ENCODE results near the gene HTT. TPM values are rescaled to one million over a fixed set of nuclear protein-coding genes. Genes with fewer than 3 reads are reported as not detected.

The HTT gene
- total RNA-seq, 1 donor from 2014 or later = 65.2 TPM

GRCh38 chr4:3223346-3223745 is 148.9 kb downstream of the HTT start:
- H3K27me3 ChIP-seq (ENCODE audit: insufficient read depth, low read length) = no peaks in the 10 kb centered on the region
- Mint-ChIP-seq H3K4me3 (ENCODE audit: unreplicated experiment) (no peak overlapping the region), H3K4me1 (ENCODE audit: low read depth, unreplicated experiment) (peaks cover 5% of the 10 kb centered on the region), H3K9me3 (ENCODE audit: unreplicated experiment) (no peaks in the 10 kb centered on the region), H3K36me3 (ENCODE audit: low read depth, unreplicated experiment) (peaks cover 29% of the 10 kb centered on the region), H3K27me3 (ENCODE audit: low read depth, unreplicated experiment) (no peaks in the 10 kb centered on the region), H3K27ac (ENCODE audit: unreplicated experiment) (no peak overlapping the region)
- TF ChIP-seq CTCF (IDR thresholded peaks at IDR 0.05; ENCODE audit: insufficient read depth, low read depth, low read length) (no peak), EZH2 (IDR thresholded peaks at IDR 0.05; ENCODE audit: insufficient read depth, low read length) (no peak)
- H3K27ac ChIP-seq (ENCODE audit: low read depth, low read length) = no peak overlapping the region
- DNase-seq (ENCODE audit: low read depth) (no peak), FAIRE-seq (no peak)
- H3K9ac ChIP-seq (ENCODE audit: low read length) = no peak overlapping the region
- no peaks in the 10 kb centered on the region for H3K9me3 ChIP-seq (ENCODE audit: insufficient read depth, low read depth, low read length)
- H2AFZ ChIP-seq (ENCODE audit: low read depth, low read length) = no peak overlapping the region
- no peak overlapping the region for H3K4me3 ChIP-seq (ENCODE audit: insufficient read depth, low read depth, low read length)
- H3K4me2 ChIP-seq (ENCODE audit: low read length) = no peak overlapping the region
- H3K36me3 ChIP-seq (ENCODE audit: insufficient read depth, low read length) = peaks cover 23% of the 10 kb centered on the region
- H4K20me1 ChIP-seq (ENCODE audit: insufficient read depth, low read length) = peaks cover 3% of the 10 kb centered on the region
- H3K4me1 ChIP-seq (ENCODE audit: insufficient read depth, low read length) = no peaks in the 10 kb centered on the region
- no peaks in the 10 kb centered on the region for H3K79me2 ChIP-seq (ENCODE audit: insufficient read depth, low read length)

- TF ChIP-seq EZH2 (IDR thresholded peaks at IDR 0.05; ENCODE audit: insufficient read depth, low read length) (no peak), CTCF (IDR thresholded peaks at IDR 0.05; ENCODE audit: insufficient read depth, low read depth, low read length) (no peak)
- DNase-seq (ENCODE audit: low read depth) (no peak), FAIRE-seq (no peak)
- Mint-ChIP-seq H3K4me1 (ENCODE audit: low read depth, unreplicated experiment) (peaks cover 6% of the 10 kb centered on the region), H3K27me3 (ENCODE audit: low read depth, unreplicated experiment) (no peaks in the 10 kb centered on the region), H3K27ac (ENCODE audit: unreplicated experiment) (no peak overlapping the region), H3K4me3 (ENCODE audit: unreplicated experiment) (no peak overlapping the region), H3K36me3 (ENCODE audit: low read depth, unreplicated experiment) (peaks cover 29% of the 10 kb centered on the region), H3K9me3 (ENCODE audit: unreplicated experiment) (no peaks in the 10 kb centered on the region)
- peaks cover 2% of the 10 kb centered on the region for H3K9me3 ChIP-seq (ENCODE audit: insufficient read depth, low read depth, low read length)
- no peak overlapping the region for H3K27ac ChIP-seq (ENCODE audit: low read depth, low read length)
- H3K79me2 ChIP-seq (ENCODE audit: insufficient read depth, low read length) = no peaks in the 10 kb centered on the region
- peaks cover 8% of the 10 kb centered on the region for H4K20me1 ChIP-seq (ENCODE audit: insufficient read depth, low read length)
- H3K36me3 ChIP-seq (ENCODE audit: insufficient read depth, low read length) = peaks cover 29% of the 10 kb centered on the region
- no peaks in the 10 kb centered on the region for H3K27me3 ChIP-seq (ENCODE audit: insufficient read depth, low read length)
- no peak overlapping the region for H3K9ac ChIP-seq (ENCODE audit: low read length)
- no peaks in the 10 kb centered on the region for H3K4me1 ChIP-seq (ENCODE audit: insufficient read depth, low read length)
- H2AFZ ChIP-seq (ENCODE audit: low read depth, low read length) = no peak overlapping the region
- H3K4me2 ChIP-seq (ENCODE audit: low read length) = no peak overlapping the region
- no peak overlapping the region for H3K4me3 ChIP-seq (ENCODE audit: insufficient read depth, low read depth, low read length)
Observed at GRCh38 chr4:3223956-3224748, 149.7 kb downstream of the HTT start.

All from astrocyte (in vitro differentiated cells and primary cell).